DMS79 treated with DMSO at 0.1 percent for 48 hours (cell line): ENCODE results near the gene SMIM23.

Experiments
- DNase-seq: peaks from one replicate; lab custom pipeline; 2025; lab: John Stamatoyannopoulos, UW

SMIM23 gene

GRCh38 chr5:171785517-171785916 lies at the start of gene SMIM23:
SMIM23 (plus strand) TSS chr5:171785817; CDS start chr5:171785872, 55 bp downstream.
- DNase-seq = no peak

GRCh38 chr5:171736976-171737891 lies 48.4 kb upstream of the SMIM23 start:
- no peak for DNase-seq

- no peak for DNase-seq
These were observed 47.1 kb upstream of the SMIM23 start for GRCh38 chr5:171738501-171738900.

- no peak for DNase-seq
These were observed 46.3 kb upstream of the SMIM23 start for GRCh38 chr5:171739271-171739670.

GRCh38 chr5:171743436-171744076 lies 42.1 kb upstream of the SMIM23 start:
- no peak for DNase-seq

GRCh38 chr5:171744264-171744663 lies 41.4 kb upstream of the SMIM23 start:
- DNase-seq = no peak

- DNase-seq = no peak
These were observed 40.7 kb upstream of the SMIM23 start for GRCh38 chr5:171744882-171745281.

- DNase-seq = no peak
These were observed 40.0 kb upstream of the SMIM23 start for GRCh38 chr5:171745602-171746001.

- no peak for DNase-seq
These were observed 38.4 kb upstream of the SMIM23 start for GRCh38 chr5:171747061-171747859.

GRCh38 chr5:171748720-171749119 lies 36.9 kb upstream of the SMIM23 start:
- DNase-seq = no peak

- no peak for DNase-seq
These were observed 36.3 kb upstream of the SMIM23 start for GRCh38 chr5:171749365-171749764.

GRCh38 chr5:171750311-171750788 lies 35.3 kb upstream of the SMIM23 start:
- DNase-seq = no peak

GRCh38 chr5:171755354-171755821 lies 30.2 kb upstream of the SMIM23 start:
- no peak for DNase-seq

- no peak for DNase-seq
These were observed 27.6 kb upstream of the SMIM23 start for GRCh38 chr5:171757853-171758535.

GRCh38 chr5:171759777-171760176 lies 25.8 kb upstream of the SMIM23 start:
- DNase-seq = no peak

- no peak for DNase-seq
These were observed 23.5 kb upstream of the SMIM23 start for GRCh38 chr5:171762021-171762608.

- DNase-seq = no peak
These were observed 22.7 kb upstream of the SMIM23 start for GRCh38 chr5:171762903-171763302.

- DNase-seq = no peak
These were observed 21.4 kb upstream of the SMIM23 start for GRCh38 chr5:171764265-171764664.

- DNase-seq = no peak
These were observed 18.7 kb upstream of the SMIM23 start for GRCh38 chr5:171766875-171767274.

GRCh38 chr5:171770153-171770552 lies 15.5 kb upstream of the SMIM23 start:
- no peak for DNase-seq

- no peak for DNase-seq
These were observed 13.8 kb upstream of the SMIM23 start for GRCh38 chr5:171771856-171772255.
